ENCODE data around the gene FAM219B. TPM values are rescaled to one million over a fixed set of nuclear protein-coding genes. Genes with fewer than 3 reads are reported as not detected.

The FAM219B gene
- total and polyA plus RNA-seq, 9 donors, result 31.0 to 125 (median 67.4) TPM

- no peak for TF ChIP-seq POLR2A (IDR thresholded peaks at IDR 0.05)
- TF ChIP-seq EP300 (IDR thresholded peaks at IDR 0.05), result no peak
- no peak for TF ChIP-seq CTCF (IDR thresholded peaks at IDR 0.05)
- intact Hi-C loops (cut with DNase I), result no loop called here
Observed at GRCh38 chr15:74885461-74885860, 21.2 kb downstream of the FAM219B start.

GRCh38 chr15:74884428-74885223 lies 22.0 kb downstream of the FAM219B start:
- 61 to 72% (median 66%) methylated on average over 4 of the region's 4 CpGs for WGBS, 3 donors
- Histone ChIP-seq H3K4me3 (no peak overlapping the region), H3K4me1 (ENCODE audit: insufficient read depth) (peaks cover 10% of the 10 kb centered on the region), H3K36me3 (no peaks in the 10 kb centered on the region), H3K27me3 (no peaks in the 10 kb centered on the region), H3K9me3 (no peaks in the 10 kb centered on the region), H3K27ac (no peak overlapping the region)
- DNase-seq, result no peak
- intact Hi-C loops (cut with DNase I), result no loop called here
- no peak for TF ChIP-seq EP300 (IDR thresholded peaks at IDR 0.05)
- no peak for TF ChIP-seq POLR2A (IDR thresholded peaks at IDR 0.05)
- TF ChIP-seq CTCF (IDR thresholded peaks at IDR 0.05), result no peak

More at GRCh38 chr15:74885461-74885860, 21.2 kb downstream of the FAM219B start:
- Histone ChIP-seq H3K36me3 (no peaks in the 10 kb centered on the region), H3K4me3 (no peak overlapping the region), H3K9me3 (no peaks in the 10 kb centered on the region), H3K27ac (no peak overlapping the region), H3K4me1 (ENCODE audit: insufficient read depth) (peaks cover 12% of the 10 kb centered on the region), H3K27me3 (no peaks in the 10 kb centered on the region)
- DNase-seq, result no peak
- 72 to 86% (median 76%) methylated on average over 5 of the region's 5 CpGs for WGBS, 3 donors

- Histone ChIP-seq H3K36me3 (no peaks in the 10 kb centered on the region), H3K4me3 (no peak overlapping the region), H3K4me1 (ENCODE audit: insufficient read depth) (no peaks in the 10 kb centered on the region), H3K9me3 (no peaks in the 10 kb centered on the region), H3K27me3 (no peaks in the 10 kb centered on the region), H3K27ac (no peak overlapping the region)
- DNase-seq, result no peak
- intact Hi-C loops (cut with DNase I), result no loop called here
- WGBS, 3 donors, result 90 to 91% (median 90%) methylated on average over 6 of the region's 6 CpGs
- TF ChIP-seq POLR2A (IDR thresholded peaks at IDR 0.05) (no peak), EP300 (IDR thresholded peaks at IDR 0.05) (no peak), CTCF (IDR thresholded peaks at IDR 0.05) (no peak)
Observed at GRCh38 chr15:74882528-74882927, 24.1 kb downstream of the FAM219B start.

- Histone ChIP-seq H3K4me3 (no peak overlapping the region), H3K9me3 (no peaks in the 10 kb centered on the region), H3K27me3 (no peaks in the 10 kb centered on the region), H3K4me1 (ENCODE audit: insufficient read depth) (no peaks in the 10 kb centered on the region), H3K36me3 (no peaks in the 10 kb centered on the region), H3K27ac (no peak overlapping the region)
- no peak for DNase-seq
- TF ChIP-seq CTCF (IDR thresholded peaks at IDR 0.05) (no peak), POLR2A (IDR thresholded peaks at IDR 0.05) (no peak), EP300 (IDR thresholded peaks at IDR 0.05) (no peak)
- intact Hi-C loops (cut with DNase I), result loop anchor here in 1 of 4 donors (10.0 kb wide), 1 partner anchor 63 kb away; the partner anchor contains the start of gene LMAN1L
- WGBS, 3 donors, result 65 to 86% (median 70%) methylated on average over 4 of the region's 4 CpGs
Observed at GRCh38 chr15:74878273-74878672, 28.4 kb downstream of the FAM219B start.

All from ovary (tissue), 9 donors.